Measurements from ENCODE around the gene SLAMF8. TPM values are rescaled to one million over a fixed set of nuclear protein-coding genes. Genes with fewer than 3 reads are reported as not detected.

SLAMF8 gene
- total RNA-seq, 1 experiment from 2014 or later = not detected

DNA sequence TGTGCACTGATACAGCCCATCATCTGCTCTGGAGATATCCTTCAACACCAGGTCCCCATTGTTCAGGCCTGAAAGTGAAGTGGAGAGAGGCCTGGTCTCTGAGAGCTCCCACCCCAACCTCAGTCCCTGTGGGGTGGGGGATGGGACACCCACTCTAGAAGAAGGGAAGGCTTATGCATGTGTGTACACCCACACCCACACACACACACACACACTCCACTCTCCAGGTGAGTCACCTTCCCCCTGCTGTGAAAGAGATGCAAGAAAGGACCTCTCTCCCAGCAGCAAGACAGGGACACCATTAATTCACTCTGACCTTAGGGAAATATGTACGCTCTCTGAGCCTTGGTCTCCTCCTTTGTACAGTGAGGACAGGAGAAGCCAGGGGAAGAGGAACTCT lies 29.9 kb downstream of the SLAMF8 start:
- Histone ChIP-seq H2BK120ac (ENCODE audit: low read depth, low read length, poor library complexity, severe bottlenecking) (no peak overlapping the region), H3K9me3 (ENCODE audit: control insufficient read depth, low read depth, low read length) (no peaks in the 10 kb centered on the region), H2AK5ac (ENCODE audit: insufficient read length, low read length) (no peak overlapping the region), H3K23me2 (ENCODE audit: insufficient read length, low read depth, low read length, poor library complexity, severe bottlenecking) (peaks cover 6% of the 10 kb centered on the region), H3K9ac (ENCODE audit: extremely low read depth, insufficient read length, low read length) (no peak overlapping the region), H3K18ac (ENCODE audit: insufficient read length, low read depth, low read length) (no peak overlapping the region), H3K79me2 (ENCODE audit: insufficient read depth, low read length) (no peaks in the 10 kb centered on the region), H3K4me2 (ENCODE audit: insufficient read depth, insufficient read length, low read length) (no peak overlapping the region), H3K56ac (ENCODE audit: insufficient read length, low read depth, low read length) (no peak overlapping the region), H3K4me1 (ENCODE audit: insufficient read depth, low read length) (no peaks in the 10 kb centered on the region), H3K4ac (ENCODE audit: low read depth, low read length) (no peak overlapping the region), H4K91ac (ENCODE audit: insufficient read length, low read depth, low read length) (no peak overlapping the region), H4K5ac (ENCODE audit: insufficient read length, low read depth, low read length) (no peak overlapping the region), H2BK20ac (ENCODE audit: low read depth, low read length, poor library complexity, severe bottlenecking) (no peak overlapping the region), H2BK12ac (ENCODE audit: insufficient read length, low read depth, low read length) (no peak overlapping the region), H4K8ac (replicated peaks; ENCODE audit: insufficient read length, low read depth, low read length) (no peak overlapping the region), H2BK15ac (ENCODE audit: low read depth, low read length) (no peak overlapping the region), H3K79me1 (ENCODE audit: insufficient read depth, low read depth, low read length, poor library complexity, severe bottlenecking) (no peaks in the 10 kb centered on the region), H3K23ac (ENCODE audit: insufficient read length, low read depth, low read length) (no peak overlapping the region), H3K27ac (ENCODE audit: insufficient read length, low read depth, low read length) (no peak overlapping the region), H3K14ac (ENCODE audit: insufficient read depth, low read length) (no peak overlapping the region), H4K20me1 (ENCODE audit: control insufficient read depth, insufficient read depth, insufficient read length) (no peaks in the 10 kb centered on the region), H2AFZ (ENCODE audit: low read length) (no peak overlapping the region), H3T11ph (ENCODE audit: low read length) (no peak overlapping the region), H3K27me3 (ENCODE audit: insufficient read depth, low read length) (peaks cover 6% of the 10 kb centered on the region; the same call in 1 of the 2 replicates), H2BK5ac (ENCODE audit: insufficient read length, low read length) (no peak overlapping the region)
- no peaks in the 10 kb centered on the region for H3K9me3 Mint-ChIP-seq
- DNase-seq = no peak
- WGBS (ENCODE audit: extremely low coverage, insufficient read length, low lambda C conversion rate) = no CpG with 5 or more reads among the region's 1 CpG
- peaks cover 52% of the 10 kb centered on the region for H3K27me3 Mint-ChIP-seq (ENCODE audit: low read depth)
- H3K4me1 Mint-ChIP-seq = peaks cover 13 to 14% of the 10 kb centered on the region in 2 experiments
- no peak overlapping the region for H3K27ac Mint-ChIP-seq
- H3K4me3 Mint-ChIP-seq = no peak overlapping the region; a peak in 1 of 5 replicates
- H3K36me3 Mint-ChIP-seq (ENCODE audit: insufficient read depth in 1 of 3, low read depth in 3 of 3) = no peaks in the 10 kb centered on the region
- TF ChIP-seq, protein P1, sequence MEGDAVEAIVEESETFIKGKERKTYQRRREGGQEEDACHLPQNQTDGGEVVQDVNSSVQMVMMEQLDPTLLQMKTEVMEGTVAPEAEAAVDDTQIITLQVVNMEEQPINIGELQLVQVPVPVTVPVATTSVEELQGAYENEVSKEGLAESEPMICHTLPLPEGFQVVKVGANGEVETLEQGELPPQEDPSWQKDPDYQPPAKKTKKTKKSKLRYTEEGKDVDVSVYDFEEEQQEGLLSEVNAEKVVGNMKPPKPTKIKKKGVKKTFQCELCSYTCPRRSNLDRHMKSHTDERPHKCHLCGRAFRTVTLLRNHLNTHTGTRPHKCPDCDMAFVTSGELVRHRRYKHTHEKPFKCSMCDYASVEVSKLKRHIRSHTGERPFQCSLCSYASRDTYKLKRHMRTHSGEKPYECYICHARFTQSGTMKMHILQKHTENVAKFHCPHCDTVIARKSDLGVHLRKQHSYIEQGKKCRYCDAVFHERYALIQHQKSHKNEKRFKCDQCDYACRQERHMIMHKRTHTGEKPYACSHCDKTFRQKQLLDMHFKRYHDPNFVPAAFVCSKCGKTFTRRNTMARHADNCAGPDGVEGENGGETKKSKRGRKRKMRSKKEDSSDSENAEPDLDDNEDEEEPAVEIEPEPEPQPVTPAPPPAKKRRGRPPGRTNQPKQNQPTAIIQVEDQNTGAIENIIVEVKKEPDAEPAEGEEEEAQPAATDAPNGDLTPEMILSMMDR (conservative IDR thresholded peaks at IDR 0.05) = no peak
